ENCODE data around the gene TNFRSF19. TPM values are rescaled to one million over a fixed set of nuclear protein-coding genes. Genes with fewer than 3 reads are reported as not detected.

TNFRSF19 gene
- total RNA-seq, 1 donor from 2014 or later: not detected

DNA sequence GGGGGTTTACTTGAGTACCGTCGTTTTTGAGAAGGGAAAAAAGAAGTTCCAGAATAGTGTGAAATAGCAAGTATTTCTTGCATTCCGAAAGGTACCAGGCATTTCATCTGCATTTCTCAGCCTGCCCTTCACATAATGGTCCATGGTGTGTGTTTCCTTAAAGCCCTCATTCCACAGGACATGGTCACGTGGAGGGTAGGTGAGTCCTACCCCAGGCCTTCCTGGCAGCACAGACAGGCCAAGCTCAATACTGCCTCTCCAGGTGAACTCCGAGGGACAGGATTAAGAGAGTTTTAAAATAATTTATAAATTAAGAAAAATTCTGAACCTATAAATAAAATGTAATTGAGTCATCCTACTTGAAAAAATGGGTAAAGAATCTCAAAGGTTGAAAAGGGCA, 64.7 kb downstream of the TNFRSF19 start:
- intact Hi-C loops (cut with micrococcal nuclease): no loop called here
- H3K9me3 Mint-ChIP-seq: no peaks in the 10 kb centered on the region
- peaks cover 6% of the 10 kb centered on the region for H3K27me3 Mint-ChIP-seq
- TF ChIP-seq, protein P1, sequence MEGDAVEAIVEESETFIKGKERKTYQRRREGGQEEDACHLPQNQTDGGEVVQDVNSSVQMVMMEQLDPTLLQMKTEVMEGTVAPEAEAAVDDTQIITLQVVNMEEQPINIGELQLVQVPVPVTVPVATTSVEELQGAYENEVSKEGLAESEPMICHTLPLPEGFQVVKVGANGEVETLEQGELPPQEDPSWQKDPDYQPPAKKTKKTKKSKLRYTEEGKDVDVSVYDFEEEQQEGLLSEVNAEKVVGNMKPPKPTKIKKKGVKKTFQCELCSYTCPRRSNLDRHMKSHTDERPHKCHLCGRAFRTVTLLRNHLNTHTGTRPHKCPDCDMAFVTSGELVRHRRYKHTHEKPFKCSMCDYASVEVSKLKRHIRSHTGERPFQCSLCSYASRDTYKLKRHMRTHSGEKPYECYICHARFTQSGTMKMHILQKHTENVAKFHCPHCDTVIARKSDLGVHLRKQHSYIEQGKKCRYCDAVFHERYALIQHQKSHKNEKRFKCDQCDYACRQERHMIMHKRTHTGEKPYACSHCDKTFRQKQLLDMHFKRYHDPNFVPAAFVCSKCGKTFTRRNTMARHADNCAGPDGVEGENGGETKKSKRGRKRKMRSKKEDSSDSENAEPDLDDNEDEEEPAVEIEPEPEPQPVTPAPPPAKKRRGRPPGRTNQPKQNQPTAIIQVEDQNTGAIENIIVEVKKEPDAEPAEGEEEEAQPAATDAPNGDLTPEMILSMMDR (IDR thresholded peaks at IDR 0.05): no peak
- ChIA-PET POLR2A (no interaction called here), CTCF (no interaction called here)
- H3K27ac Mint-ChIP-seq: no peak overlapping the region
- no peaks in the 10 kb centered on the region for H3K4me1 Mint-ChIP-seq
- no peak for DNase-seq
- H3K4me3 Mint-ChIP-seq: no peak overlapping the region
- no peaks in the 10 kb centered on the region for H3K36me3 Mint-ChIP-seq (ENCODE audit: low read depth)
- no peak for ATAC-seq (ENCODE audit: low read depth)

DNA sequence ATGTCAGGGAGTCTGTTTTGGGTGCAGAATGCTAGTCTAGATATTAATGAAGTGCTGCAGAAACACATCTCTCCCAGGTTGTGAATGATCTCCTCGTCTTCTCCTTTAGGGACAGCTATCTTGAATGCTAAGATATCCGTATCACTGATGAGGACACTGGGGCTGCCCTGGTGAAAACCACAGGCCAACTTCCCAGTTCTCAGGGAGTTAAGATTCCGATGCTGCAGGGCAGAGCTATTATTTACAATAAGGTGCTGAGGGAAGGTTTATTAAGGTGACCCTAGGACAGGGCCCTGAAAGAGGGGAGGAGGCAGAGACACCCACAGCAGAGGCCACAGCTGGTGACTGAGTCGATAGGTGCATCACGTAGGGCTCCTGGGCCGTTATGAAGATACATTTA, 66.1 kb downstream of the TNFRSF19 start:
- intact Hi-C loops (cut with micrococcal nuclease): no loop called here
- no peaks in the 10 kb centered on the region for H3K9me3 Mint-ChIP-seq

DNA sequence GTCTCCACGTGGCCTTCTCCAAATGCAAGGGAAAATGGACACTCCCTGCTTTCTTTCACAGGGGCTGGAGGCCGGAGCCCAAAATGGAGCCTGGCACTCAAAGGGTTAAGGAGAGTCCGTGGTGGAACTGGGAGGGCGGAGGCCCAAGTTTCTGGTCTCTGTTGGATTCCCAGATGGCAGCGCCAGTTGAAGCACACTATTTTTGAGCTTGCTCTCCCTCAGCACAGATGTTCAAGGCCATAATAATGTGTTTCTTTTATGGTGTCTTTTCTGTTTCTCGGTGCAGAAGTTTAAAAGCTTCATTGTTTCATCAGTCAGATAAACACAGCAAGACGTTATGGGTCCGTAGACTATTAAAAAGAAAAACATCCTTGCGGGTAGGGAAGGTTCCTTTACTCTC, 67.6 kb downstream of the TNFRSF19 start:
- no peak overlapping the region for H3K4me3 Mint-ChIP-seq
- intact Hi-C loops (cut with micrococcal nuclease): no loop called here
- TF ChIP-seq, protein P1 (IDR thresholded peaks at IDR 0.05): no peak
- DNase-seq (no peak), ATAC-seq (ENCODE audit: low read depth) (no peak)
- ChIA-PET POLR2A (no interaction called here), CTCF (no interaction called here)
- H3K36me3 Mint-ChIP-seq (ENCODE audit: low read depth): no peaks in the 10 kb centered on the region
- no peaks in the 10 kb centered on the region for H3K9me3 Mint-ChIP-seq
- H3K27ac Mint-ChIP-seq: no peak overlapping the region
- H3K4me1 Mint-ChIP-seq: no peaks in the 10 kb centered on the region
- peaks cover 2% of the 10 kb centered on the region for H3K27me3 Mint-ChIP-seq

More for the DNA sequence above, 66.1 kb downstream of the TNFRSF19 start:
- Mint-ChIP-seq H3K4me3 (no peak overlapping the region), H3K27ac (no peak overlapping the region), H3K36me3 (ENCODE audit: low read depth) (no peaks in the 10 kb centered on the region), H3K27me3 (peaks cover 2% of the 10 kb centered on the region), H3K4me1 (no peaks in the 10 kb centered on the region)
- TF ChIP-seq, protein P1 (IDR thresholded peaks at IDR 0.05): no peak
- POLR2A ChIA-PET: no interaction called here
- CTCF ChIA-PET: no interaction called here
- no peak for ATAC-seq (ENCODE audit: low read depth)
- DNase-seq: no peak

DNA sequence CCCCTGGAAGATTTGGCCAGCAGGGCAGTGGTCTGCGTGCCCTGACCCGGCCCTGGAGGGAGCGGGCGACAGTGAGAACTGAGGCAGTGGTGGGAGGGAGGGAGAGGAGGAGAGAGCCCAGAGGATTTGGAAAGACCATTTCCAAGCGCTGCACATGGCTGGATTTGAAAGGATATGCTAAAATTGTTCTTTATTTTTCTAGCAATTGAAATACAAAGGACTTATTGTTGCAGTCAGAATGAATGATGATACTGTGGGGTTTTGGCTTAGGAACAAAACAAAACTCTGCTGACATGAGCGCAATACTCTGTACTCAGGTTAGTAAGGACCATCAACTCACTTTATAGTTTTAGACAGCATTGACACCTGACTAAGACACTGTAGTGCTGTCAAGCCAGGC, 69.5 kb downstream of the TNFRSF19 start:
- H3K4me3 Mint-ChIP-seq: no peak overlapping the region
- ATAC-seq (ENCODE audit: low read depth): no peak
- no peaks in the 10 kb centered on the region for H3K36me3 Mint-ChIP-seq (ENCODE audit: low read depth)
- H3K27me3 Mint-ChIP-seq: peaks cover 2% of the 10 kb centered on the region
- no peak for DNase-seq
- TF ChIP-seq, protein P1 (IDR thresholded peaks at IDR 0.05): no peak
- ChIA-PET CTCF (no interaction called here), POLR2A (no interaction called here)
- no peak overlapping the region for H3K27ac Mint-ChIP-seq
- H3K4me1 Mint-ChIP-seq: no peaks in the 10 kb centered on the region
- no peaks in the 10 kb centered on the region for H3K9me3 Mint-ChIP-seq
- intact Hi-C loops (cut with micrococcal nuclease): no loop called here

DNA sequence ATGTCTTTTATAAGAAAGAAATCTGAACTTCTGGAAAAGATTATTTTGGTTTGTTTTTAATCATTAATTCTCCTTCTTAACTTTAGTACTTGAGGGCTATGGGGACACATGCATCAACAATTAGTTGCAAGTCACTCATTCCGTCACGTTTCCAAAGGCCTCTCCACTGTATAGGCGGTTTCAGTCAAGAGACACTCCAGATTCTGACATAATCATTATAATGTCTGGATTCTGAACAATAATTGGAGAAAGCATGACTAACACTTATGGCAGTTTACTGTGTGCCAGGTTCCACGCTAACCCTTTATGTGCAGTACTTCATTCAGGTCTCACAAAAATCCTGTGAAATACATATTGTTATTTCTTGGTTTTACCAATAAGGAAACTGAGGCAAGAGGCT, 71.9 kb downstream of the TNFRSF19 start:
- CTCF ChIA-PET: no interaction called here

More for the DNA sequence above, 71.9 kb downstream of the TNFRSF19 start:
- POLR2A ChIA-PET: no interaction called here
- intact Hi-C loops (cut with micrococcal nuclease): no loop called here
- no peaks in the 10 kb centered on the region for H3K9me3 Mint-ChIP-seq
- no peak overlapping the region for H3K4me3 Mint-ChIP-seq
- no peak overlapping the region for H3K27ac Mint-ChIP-seq
- no peaks in the 10 kb centered on the region for H3K4me1 Mint-ChIP-seq
- peaks cover 2% of the 10 kb centered on the region for H3K27me3 Mint-ChIP-seq
- TF ChIP-seq, protein P1 (IDR thresholded peaks at IDR 0.05): no peak
- no peak for ATAC-seq (ENCODE audit: low read depth)
- H3K36me3 Mint-ChIP-seq (ENCODE audit: low read depth): no peaks in the 10 kb centered on the region
- no peak for DNase-seq
